Right ventricle myocardium inferior (tissue), 1 donor: Measurements from ENCODE around the gene GRID1. TPM values are rescaled to one million over a fixed set of nuclear protein-coding genes. Genes with fewer than 3 reads are reported as not detected.

ENCODE experiments used
- ATAC-seq: fragments of 200-7000 bp; cut with Tn5 transposase; one replicate; pipeline ENCODE4 v1.9.1; 2020; ENCODE audit warnings: mild to moderate bottlenecking, moderate library complexity
- DNase-seq: peaks from one replicate; pipeline ENCODE4 v3.0.0; 2021; ENCODE audit errors: missing footprints
- intact Hi-C: fragments of 100-400 bp; cut with DNase I; formaldehyde crosslinking; loops from one replicate; pipeline ENCODE4 v1.11.0; 2022
- total RNA-seq: library from RNA; stranded (reverse); fragmentation: NEBNext Ultra II Directional; extraction: Animal tissue kit (Norgen Biotek cat#: 25700); gene quantifications from one replicate; pipeline ENCODE4 v1.2.1, GENCODE V29; 2021
- donor health status: DM: no; HTN: yes; CAD: no; lungs with severe emphysema.

Gene GRID1
- total RNA-seq, 1 donor from 2014 or later = 1.3 TPM

DNA sequence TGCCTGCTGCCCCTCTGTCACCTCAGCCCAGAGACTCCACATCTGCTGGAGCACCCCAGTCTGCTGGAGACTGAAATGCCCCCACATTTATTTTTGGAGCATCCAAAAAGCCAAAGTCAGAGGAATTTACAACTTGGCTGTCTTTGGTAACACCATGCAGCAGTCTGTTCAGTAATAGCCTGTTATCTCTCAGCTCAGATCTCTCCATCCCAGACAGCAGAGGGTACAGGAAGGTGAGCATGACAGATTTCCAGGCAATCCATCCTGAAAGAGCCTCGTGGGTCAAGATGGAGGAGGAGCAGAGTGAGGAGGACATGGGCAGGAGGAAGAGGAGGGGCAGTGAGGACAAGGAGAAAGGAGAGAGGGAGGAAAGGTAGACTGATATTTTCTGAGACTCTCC lies 55.9 kb downstream of the GRID1 start:
- DNase-seq = no peak
- ATAC-seq = no peak
- intact Hi-C loops = no loop called here

DNA sequence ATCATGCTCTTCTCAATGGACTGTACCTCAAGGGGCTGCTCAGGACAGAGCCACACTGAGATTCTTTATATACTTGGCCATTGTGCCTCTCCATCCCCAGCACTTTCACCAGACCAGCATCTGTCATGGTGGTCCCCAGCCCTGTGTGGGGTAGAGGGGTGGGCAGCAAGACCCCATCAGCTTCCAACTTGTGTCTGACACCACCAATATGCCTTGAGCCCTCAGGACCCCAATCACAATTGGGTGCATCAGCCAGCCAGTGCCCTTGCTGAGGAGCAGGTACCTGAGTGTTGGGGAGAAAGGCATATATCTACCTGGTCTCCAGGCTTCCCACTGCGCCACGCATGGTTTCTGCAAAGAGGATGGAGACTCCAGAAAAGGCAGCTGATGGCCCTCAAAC lies 56.3 kb downstream of the GRID1 start:
- DNase-seq = no peak
- no peak for ATAC-seq

DNA sequence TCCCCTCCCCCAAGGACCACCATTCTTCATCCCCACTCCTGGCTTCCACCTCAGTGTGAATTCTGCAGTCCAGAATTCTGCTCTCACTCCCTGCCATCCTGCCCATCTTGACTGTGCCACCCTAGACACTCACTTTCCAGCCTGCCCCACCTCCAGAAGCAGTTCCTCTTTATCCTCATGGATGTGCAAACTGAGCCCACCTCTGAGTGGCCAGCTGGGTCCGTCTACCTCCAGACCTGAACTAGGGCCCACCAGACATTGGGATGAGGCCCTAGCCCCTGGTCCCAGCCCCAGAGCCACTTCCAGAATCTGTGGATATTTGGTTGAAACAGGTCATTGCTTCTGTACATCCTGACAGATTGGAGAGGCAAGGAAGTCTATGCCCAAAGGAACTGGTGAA lies 58.5 kb downstream of the GRID1 start:
- DNase-seq (no peak), ATAC-seq (no peak)
- intact Hi-C loops = no loop called here

More for the DNA sequence above, 56.3 kb downstream of the GRID1 start:
- intact Hi-C loops = no loop called here

DNA sequence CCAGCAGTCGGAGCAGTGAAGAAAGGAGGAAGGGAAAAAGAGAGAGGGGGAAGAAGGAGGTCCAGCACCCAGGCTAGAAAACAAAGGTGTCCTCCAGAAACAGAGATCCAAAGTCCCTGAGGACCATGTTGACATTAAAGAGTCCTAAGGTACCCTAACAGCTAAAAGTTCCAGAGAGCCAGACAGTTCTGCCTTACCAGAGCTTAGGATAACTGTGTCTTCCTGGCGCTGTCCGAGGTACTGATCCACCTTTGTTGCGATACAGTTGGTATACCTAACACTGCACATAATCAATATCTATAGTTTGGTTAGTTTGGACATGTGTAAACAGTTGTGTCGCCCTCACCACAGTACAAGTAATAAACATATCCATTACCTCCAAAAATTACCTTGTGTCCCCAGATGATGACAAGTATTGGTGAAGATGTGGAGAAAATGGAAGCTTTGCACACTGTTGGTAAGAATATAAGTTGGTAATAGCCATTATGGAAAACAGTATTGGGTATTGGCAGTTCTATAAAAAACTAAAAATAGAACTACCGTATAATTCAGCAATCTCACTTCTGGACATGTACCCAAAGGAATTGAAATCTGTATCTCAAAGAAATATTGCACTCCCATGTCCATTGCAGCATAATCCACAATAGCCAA lies 59.8 kb downstream of the GRID1 start:
- intact Hi-C loops = no loop called here

GRCh38 chr10:86305521-86305920 lies 61.1 kb downstream of the GRID1 start:
- DNase-seq (no peak), ATAC-seq (no peak)
- intact Hi-C loops = no loop called here

More for the DNA sequence above, 59.8 kb downstream of the GRID1 start:
- DNase-seq (no peak), ATAC-seq (no peak)

DNA sequence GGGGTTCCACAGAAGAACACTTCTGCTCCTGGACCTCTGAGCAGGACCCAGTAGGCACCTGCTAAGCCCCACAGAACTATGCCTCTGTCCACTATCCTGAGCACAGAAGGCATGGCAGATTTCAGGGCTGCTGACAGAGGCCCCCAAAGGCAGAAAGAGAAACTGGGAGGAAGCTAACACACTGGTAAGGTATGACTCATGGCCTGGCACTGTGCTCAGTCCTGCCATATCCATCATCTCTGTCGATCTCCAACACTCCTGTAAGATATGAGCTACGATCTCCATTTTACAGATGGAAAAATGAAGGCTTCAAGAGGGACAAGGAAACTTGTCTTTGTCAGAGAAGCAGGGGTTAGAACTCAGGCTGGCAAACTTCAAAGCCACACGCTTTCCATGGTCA lies 62.2 kb downstream of the GRID1 start:
- intact Hi-C loops = no loop called here
- ATAC-seq (no peak), DNase-seq (no peak)

DNA sequence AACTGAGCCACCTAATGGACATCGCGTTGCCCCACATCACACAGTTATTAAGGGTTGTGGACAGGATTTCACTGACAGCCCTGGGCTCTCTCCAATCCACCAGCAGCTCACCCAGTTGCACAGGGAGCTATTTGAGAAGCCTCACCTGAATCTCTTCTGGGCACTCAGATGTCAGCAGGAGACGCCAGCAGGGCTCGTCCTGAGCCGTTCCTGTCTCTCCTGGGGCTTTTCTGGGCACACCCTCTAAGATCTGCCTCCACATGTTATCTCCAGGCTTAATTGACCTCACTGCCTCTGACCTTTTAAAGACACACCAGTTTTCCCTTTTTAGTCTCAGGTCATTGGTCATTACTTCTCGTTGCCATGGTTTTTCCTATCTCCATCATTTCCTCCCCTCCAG lies 63.0 kb downstream of the GRID1 start:
- intact Hi-C loops = no loop called here
- ATAC-seq (no peak), DNase-seq (no peak)

GRCh38 chr10:86301971-86302370 lies 64.6 kb downstream of the GRID1 start:
- no peak for ATAC-seq
- intact Hi-C loops = no loop called here
- DNase-seq = no peak

GRCh38 chr10:86300931-86301830 lies 65.4 kb downstream of the GRID1 start:
- ATAC-seq = no peak
- intact Hi-C loops = no loop called here
- DNase-seq = no peak

DNA sequence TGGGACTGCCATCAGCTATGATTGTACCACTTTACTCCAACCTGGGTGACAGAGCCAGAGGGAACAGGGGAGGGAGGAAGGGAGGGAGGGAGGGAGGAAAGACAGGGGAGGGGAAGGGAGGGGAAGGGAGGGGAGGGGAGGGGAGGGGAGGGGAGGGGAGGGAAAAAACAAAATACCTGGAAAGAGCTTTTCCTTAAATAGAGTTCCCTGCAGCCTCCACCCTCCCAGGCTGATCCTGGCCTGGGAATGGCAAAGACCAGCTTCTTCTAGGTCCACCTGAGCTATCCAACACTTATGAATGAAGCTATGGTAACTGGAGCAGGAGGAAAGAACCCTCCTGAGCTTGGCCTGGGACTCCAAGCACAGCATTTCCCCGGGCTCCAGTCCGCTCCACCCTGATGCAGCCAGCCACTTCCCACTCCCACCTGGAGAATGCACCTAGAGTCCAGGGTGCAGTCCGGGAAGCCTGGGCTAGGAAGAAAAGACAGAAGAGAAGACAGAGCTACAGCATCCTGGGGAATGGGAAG lies 66.1 kb downstream of the GRID1 start:
- intact Hi-C loops = no loop called here
- ATAC-seq (no peak), DNase-seq (no peak)

- intact Hi-C loops = no loop called here
- ATAC-seq (no peak), DNase-seq (no peak)
Observed at GRCh38 chr10:86299562-86299961, 67.0 kb downstream of the GRID1 start.

DNA sequence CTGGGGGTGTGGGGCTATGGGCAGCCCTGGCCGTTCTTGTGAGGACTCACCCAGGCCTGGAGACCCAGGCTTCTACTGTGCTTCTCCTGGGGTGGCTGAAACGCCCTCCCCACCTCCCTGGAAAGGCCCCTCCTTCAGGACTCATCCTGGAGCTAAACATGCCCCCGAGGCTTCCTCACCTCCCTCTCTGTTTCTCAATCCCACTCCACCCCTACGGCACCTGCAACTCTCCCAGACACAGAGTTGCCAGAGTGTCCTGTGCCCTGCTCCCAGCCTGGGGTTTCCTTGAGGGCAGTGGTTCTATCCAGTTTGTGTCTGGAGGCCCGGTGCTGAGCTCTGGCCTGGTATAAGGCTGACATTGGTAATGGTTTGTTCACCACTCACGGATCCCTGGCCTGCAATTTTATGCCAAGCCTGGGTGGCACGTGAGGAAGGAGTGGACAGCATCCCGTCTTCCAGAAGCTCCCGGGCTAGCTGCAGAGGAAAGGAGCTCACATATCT lies 68.0 kb downstream of the GRID1 start:
- no peak for DNase-seq
- intact Hi-C loops = no loop called here
- no peak for ATAC-seq

GRCh38 chr10:86295791-86296190 lies 70.8 kb downstream of the GRID1 start:
- ATAC-seq = no peak
- intact Hi-C loops = no loop called here
- no peak for DNase-seq

DNA sequence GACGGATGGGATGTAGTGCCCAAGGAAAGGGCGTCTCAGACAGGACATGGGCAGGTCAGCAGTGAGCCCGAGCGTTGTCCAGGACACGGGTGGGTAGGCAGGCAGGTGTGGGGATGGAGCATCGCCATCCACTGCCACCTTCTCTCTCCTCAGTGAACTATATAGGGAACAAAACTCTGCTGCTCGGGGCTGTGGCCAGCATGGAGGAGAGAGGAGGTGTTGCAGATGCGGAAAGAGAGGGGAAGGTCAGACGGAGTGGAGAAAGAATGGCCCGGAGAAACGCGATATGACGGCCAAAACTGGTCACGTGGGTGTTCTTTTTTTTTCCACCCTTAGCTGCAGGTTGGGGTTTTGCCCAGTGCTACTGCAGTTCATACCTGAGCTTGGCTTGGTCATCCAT lies 71.2 kb downstream of the GRID1 start:
- intact Hi-C loops = no loop called here
- DNase-seq = no peak
- no peak for ATAC-seq

- intact Hi-C loops = no loop called here
- DNase-seq (no peak), ATAC-seq (no peak)
Observed at GRCh38 chr10:86294346-86295265, 72.0 kb downstream of the GRID1 start.

DNA sequence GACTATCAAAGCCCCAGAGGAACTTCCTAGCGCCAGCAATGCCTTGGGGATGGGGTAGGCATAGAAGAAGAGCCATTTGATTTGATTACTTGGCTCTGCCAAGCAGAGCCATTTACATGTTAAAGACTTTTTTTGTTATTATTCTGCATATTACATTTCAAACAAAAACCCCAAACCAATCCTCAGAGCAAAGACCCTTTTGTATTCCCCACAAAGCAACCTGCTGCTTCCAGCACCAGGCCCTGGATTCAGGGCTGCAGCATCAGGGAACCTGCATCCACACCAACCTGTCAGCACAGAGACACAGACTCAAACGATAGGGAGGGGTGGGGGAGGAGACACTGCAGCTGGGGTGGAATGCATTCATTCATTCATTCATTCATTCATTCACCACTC lies 73.2 kb downstream of the GRID1 start:
- DNase-seq (no peak), ATAC-seq (no peak)
- intact Hi-C loops = no loop called here

DNA sequence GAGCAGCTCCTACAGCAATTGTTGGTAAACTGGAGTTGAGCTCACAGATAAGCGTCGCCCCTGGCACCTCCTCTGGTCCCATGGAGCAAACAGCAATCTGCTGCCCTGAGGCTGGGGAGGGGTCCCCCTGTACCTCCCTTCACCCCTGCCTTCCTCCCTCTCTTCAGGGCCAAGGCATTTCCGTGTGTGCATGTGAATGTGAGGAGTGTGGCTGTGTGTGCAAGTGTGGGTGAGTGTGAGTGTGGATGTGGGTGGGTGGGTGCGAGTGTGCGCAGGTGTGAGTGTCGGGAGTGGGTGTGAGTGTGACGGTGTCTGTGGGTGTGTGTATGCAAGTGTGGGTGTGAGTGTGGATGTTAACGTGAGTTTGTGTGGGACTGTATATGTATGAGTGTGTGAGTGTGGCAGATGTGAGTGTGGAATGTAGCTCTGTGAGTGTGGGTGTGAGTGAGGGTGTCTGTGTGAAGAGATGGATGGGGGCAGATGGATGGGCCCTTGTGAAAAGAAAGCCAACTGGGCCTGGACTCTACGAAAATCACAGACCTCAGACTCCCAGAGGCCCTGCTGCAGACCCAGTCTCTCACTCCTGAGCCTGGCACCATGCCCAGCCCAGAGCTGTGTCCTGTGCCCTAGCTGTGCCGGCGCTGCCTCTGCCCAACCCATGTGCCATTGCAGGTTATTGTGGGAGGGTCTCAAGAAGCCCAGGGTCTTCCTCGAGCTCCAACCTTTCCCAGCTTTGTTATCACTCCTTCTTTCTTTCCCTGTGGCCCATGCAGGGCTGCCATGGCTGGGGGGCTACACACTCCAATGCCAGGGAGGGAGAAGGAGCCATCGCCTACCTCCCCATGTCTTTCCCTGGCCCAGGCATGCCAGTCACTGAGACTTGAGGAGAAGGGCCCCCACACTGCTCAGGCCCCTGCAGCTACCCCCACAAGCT lies 73.9 kb downstream of the GRID1 start:
- no peak for ATAC-seq
- intact Hi-C loops = no loop called here
- no peak for DNase-seq
